SU-DHL-6 (cell line): ENCODE data around the gene RASSF4.

Source experiments
- CTCF ChIP-seq: fragments of 200-600 bp; sonication (generic); IDR thresholded peaks from one replicate; pipeline ENCODE4 v1.5.1; 2017; ENCODE audit warnings: antibody characterized with exemption, mild to moderate bottlenecking, low read length, moderate library complexity; ENCODE audit not compliant: insufficient read depth, poor library complexity, severe bottlenecking
- EZH2phosphoT487 ChIP-seq: fragments of 200-600 bp; sonication (generic), shearing (Covaris generic); conservative IDR thresholded peaks from 2 replicates; pipeline ENCODE4 v1.6.1; 2018; ENCODE audit warnings: mild to moderate bottlenecking, antibody characterized with exemption, low read length, moderate library complexity, mixed read lengths

GRCh38 chr10:44978213-44978569, 18.6 kb downstream of the RASSF4 start:
- TF ChIP-seq CTCF (no peak), EZH2phosphoT487 (no peak)
